ENCODE data around the gene FAM210A. TPM values are rescaled to one million over a fixed set of nuclear protein-coding genes. Genes with fewer than 3 reads are reported as not detected.

Gene FAM210A
- total and polyA plus RNA-seq, 9 of the 15 experiments (the other 6 are each of a cell fraction or from before 2014, with no cell fraction given): 8.3 to 41.7 (median 19.1) TPM

- TF ChIP-seq ATF6 (CRISPR knock-in tag; IDR thresholded peaks at IDR 0.05): no peak
- no peak for TF ChIP-seq MCM5 (IDR thresholded peaks at IDR 0.05; ENCODE audit: low read depth)
These were observed 72.5 kb downstream of the FAM210A start (continued) for GRCh38 chr18:13653746-13654433.

- in situ Hi-C loops (cut with MboI): no loop called here
- H3K27me3 ChIP-seq (ENCODE audit: control insufficient read depth in 2 of 2, insufficient read depth in 2 of 2, low read length in 2 of 2): peaks cover 43 to 46% of the 10 kb centered on the region in 2 experiments
- no peaks in the 10 kb centered on the region for H4K20me1 ChIP-seq (replicated peaks; ENCODE audit: control insufficient read depth, insufficient read depth, low read length)
- H3K9me3 ChIP-seq (replicated peaks; ENCODE audit: control insufficient read depth, insufficient read depth, low read depth, low read length): no peaks in the 10 kb centered on the region
- no peaks in the 10 kb centered on the region for H3K36me3 ChIP-seq (ENCODE audit: control insufficient read depth, insufficient read depth, low read length)
- BruUV-seq (replicated peaks): no TSS peak
- no peak for ATAC-seq
- POLR2A ChIA-PET: interaction anchor here (0.6 kb wide), 2 partner anchors 8 to 667 kb away, joined by 3 read pairs; no protein-coding TSS in a partner anchor
- no peak overlapping the region for H3K4me2 ChIP-seq (ENCODE audit: insufficient read depth, low read length)
- WGBS (ENCODE audit: insufficient coverage, low coverage, missing lambda C conversion rate): 9% methylated on average over 21 of the region's 23 CpGs
- H3K9me1 ChIP-seq (ENCODE audit: control insufficient read depth, insufficient read depth, low read length): no peaks in the 10 kb centered on the region
- H3K27ac ChIP-seq (ENCODE audit: extremely low read depth, low read depth, low read length): no peak overlapping the region
- CTCF ChIA-PET (ENCODE audit: low intra/inter-chr PET ratio): no interaction called here
- intact Hi-C loops (cut with micrococcal nuclease): no loop called here
- H3K79me2 ChIP-seq (ENCODE audit: control insufficient read depth, insufficient read depth, low read length): no peaks in the 10 kb centered on the region
- H3K4me1 ChIP-seq (replicated peaks in 1 of 2; ENCODE audit: control insufficient read depth in 2 of 2, insufficient read depth in 2 of 2, low read length in 2 of 2): no peaks in the 10 kb centered on the region
- no peak for FAIRE-seq
- DNase-seq (ENCODE audit: extremely low read depth in 1 of 4, low spot score in 3 of 4): no peak
- H3K4me3 ChIP-seq: no peak overlapping the region
- no peak overlapping the region for H2AFZ ChIP-seq (ENCODE audit: low read depth, low read length)
- no peak overlapping the region for H3K9ac ChIP-seq (ENCODE audit: insufficient read depth in 1 of 2, low read depth in 2 of 2, low read length in 2 of 2)
- TF ChIP-seq ZNF280B (CRISPR knock-in tag; IDR thresholded peaks at IDR 0.05) (no peak), ZNF140 (CRISPR knock-in tag; IDR thresholded peaks at IDR 0.05) (no peak), TFAM (CRISPR knock-in tag; conservative IDR thresholded peaks at IDR 0.05) (no peak), SETDB1 (IDR thresholded peaks at IDR 0.05; ENCODE audit: low read length) (no peak), ZSCAN29 (IDR thresholded peaks at IDR 0.05) (no peak), PHF21A (IDR thresholded peaks at IDR 0.05; ENCODE audit: borderline replicate concordance, low read depth) (no peak), ZBTB17 (CRISPR knock-in tag; IDR thresholded peaks at IDR 0.05) (no peak), POU5F1 (IDR thresholded peaks at IDR 0.05; ENCODE audit: borderline replicate concordance, low read depth, low read length, partially characterized antibody) (no peak), HEY1 (CRISPR knock-in tag; IDR thresholded peaks at IDR 0.05; ENCODE audit: borderline replicate concordance) (no peak)
These were observed 76.7 kb downstream of the FAM210A start for GRCh38 chr18:13649397-13650390.

All from K562 (cell line).